Stimulated activated CD8-positive, alpha-beta memory T cell treated with anti-CD3 and anti-CD28 coated beads, Interleukin-15, amount 100 ng/mL, for 24 hours (primary cell): Measurements from ENCODE around the gene MT1X.
"Not testable (repeated sequence)": the region's sequence is repeated elsewhere in the genome, so short reads cannot be mapped to it uniquely, and the experiment has no call there.

Source experiments
- DNase-seq: peaks from one replicate; pipeline ENCODE4 v3.0.0-alpha.2; 2020; ENCODE audit warnings: low read depth

The MT1X gene

DNA sequence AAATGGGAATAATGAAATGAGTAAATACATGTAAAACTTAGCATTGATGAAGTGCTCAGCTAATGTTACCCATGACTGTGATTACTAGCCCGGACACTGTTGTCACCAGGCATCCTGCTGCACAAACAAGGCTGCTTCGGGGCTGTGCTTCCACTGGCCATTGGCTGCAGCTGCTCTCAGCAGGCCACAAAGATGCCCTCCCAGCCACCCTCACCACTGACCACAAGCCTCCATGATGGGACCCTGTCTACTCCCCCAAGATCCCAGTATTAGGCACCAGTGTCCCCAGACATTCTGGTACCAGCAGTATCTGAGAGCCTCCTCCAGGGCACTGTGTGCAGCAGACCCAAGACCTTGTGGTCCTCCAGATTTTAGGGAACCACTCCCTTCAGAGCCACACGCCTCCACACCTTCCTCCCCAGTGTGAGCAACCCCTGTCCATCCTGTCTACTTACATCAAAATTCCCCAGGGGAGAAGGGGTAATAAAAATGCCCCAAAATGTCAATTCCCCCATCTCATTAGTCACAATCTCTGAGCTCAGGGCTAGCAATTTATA is 28.0 kb downstream of the MT1X start:
- no peak for DNase-seq

DNA sequence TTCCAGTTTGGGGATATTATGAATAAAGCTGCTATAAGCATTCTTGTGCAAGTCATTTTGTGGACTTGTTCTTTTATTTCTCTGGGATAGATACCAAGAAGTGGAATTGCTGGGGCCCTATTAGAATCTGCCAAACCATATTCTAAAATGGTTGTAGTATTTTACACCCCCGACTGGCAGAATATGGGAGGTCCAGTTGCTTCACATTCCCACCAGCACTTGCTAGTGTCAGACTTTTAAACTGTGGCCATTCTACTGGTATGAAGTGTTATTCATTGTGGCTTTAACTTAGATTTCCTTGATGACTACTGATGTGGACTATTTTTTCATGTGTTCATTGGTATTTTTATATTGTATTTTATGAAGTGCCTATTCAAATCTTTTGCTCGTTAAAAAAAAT is 29.6 kb downstream of the MT1X start:
- no peak for DNase-seq

DNA sequence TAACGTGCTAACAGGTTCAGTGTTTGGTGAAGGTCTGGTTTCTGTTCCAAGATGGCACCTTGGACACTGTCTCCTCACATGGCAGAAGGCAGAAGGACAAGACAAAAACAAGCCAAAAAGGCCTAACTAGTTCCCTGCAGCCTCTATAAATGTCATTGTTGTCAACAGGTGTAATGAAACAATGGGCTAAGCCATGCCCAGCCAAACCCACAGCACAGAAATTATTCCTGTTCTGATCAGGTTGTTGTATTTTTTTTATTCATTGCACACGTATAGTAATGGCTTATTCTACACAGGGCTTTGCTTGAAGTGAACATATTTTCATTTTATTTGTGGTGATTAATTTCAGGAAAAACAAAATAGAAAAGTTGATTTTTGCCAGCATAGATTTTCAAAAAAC is 31.5 kb downstream of the MT1X start:
- DNase-seq = no peak

DNA sequence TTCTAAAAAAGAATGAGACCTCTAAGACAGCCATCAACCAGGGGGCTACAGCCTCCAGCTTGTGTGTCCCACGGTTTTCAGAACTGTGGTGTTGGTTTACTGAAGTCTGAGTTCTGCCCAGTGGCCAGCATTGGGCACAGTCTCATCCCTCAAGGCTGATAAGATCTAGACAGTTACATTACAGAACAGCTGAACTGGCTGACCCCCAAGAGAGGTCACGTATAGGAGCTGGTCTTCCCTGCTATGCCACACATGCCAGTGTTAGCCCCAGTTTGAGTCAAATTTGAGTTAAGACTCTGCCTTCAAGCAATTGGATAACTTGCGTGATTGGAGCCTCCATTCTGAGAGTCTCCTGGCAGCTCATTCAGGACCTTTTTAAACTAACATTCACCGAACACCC is 32.9 kb downstream of the MT1X start:
- no peak for DNase-seq

DNA sequence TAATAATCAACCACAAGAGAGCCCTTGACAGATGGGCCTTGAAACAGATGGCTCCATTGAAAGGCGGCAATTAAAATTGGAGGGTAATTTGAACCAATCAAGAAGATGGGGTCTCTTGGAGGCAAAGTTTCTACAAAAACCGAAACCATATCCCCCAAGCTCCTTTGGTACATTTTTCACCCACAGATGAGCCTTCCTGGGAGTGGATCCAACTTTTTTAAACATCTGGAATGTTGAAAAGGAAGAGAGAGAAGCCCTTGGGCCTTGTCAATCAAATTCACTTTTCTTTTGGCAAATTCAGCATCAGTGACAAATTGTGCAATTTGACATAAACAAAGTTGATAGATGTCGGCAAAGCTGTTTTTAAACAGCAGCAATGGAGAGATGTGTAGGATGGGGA is 34.5 kb downstream of the MT1X start:
- no peak for DNase-seq

DNA sequence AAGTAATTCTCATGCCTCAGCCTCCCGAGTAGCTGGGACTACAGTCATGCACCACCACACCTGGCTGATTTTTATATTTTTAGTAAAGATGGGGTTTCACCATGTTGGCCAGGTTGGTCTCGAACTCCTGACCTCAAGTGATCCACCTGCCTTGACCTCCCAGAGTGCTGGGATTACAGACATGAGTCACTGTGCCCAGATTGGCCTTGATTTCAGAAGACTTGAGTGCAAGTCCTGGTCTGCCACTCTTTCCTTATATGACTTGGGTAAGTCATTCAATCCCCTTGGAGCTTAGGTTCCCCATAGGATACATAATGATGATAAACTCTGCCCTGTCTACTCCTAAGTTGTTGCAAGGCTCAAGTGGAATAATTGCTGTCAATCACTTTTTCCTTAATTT is 35.3 kb downstream of the MT1X start:
- DNase-seq = not testable (repeated sequence)

DNA sequence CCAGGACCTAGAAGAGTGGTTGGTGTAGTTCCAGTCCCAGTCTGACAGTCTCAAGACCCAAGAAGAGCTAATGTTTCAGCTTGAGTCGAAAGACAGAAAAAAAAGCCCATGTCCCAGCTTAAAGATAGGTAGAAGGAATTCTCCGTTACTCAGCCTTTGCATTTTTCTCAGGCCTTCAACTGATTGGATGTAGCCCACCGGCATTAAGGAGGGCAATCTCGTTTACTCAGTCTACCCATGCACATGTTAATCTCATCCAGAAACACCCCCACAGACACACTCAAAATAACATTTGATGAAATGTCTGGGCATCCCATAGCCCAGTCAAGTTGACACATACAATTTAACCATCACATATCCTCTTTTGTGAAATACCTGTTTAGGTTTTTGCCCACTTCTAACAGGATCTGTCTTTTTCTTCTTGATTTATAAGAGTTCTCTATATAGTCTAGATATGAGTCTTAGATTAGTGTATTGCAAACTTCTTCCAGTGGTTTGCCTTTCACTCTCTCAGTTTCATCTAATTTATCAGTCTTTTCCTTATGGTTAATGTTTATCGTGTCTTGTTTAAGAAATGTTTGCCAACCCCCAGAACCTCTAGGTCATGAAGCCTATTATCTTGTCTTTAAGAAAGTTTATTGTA is 40.1 kb downstream of the MT1X start:
- DNase-seq = no peak

DNA sequence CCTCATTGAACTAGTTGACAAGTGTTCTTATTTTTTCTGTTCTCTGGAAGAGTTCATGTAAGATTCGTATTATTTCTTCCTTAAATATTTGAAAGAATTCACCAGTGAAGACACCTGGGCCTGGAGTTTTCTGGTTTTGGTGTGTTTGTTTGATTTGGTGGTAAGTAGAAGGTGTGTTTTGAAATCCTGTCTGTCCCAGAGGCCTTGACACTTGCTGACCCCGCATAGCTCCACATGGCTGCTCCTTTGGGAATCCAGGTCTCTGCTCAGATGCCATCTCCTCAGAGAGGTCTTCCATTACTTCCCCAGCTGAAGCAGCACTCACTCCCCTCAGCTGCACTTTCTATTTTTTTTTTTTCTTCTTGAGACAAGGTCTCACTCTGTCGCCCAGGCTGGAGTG is 41.9 kb downstream of the MT1X start:
- DNase-seq = no peak

DNA sequence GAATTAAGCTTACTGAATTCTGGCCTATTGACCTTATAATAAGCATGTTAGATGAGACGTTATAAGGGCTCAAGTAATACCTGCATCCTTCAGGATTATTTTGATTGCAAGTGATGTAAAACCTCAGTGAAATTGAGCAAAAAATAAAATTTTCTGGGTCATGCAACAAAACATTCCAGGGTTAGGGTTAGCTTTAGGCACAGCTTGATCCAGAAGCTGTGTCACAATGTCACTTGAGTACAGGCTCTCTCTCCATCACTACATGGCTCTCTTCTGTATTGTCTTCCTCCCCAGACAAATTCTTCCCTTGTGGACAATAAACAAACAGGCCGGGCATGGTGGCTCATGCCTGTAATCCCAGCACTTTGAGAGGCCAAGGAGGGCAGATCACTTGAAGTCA is 44.0 kb downstream of the MT1X start:
- DNase-seq = no peak

DNA sequence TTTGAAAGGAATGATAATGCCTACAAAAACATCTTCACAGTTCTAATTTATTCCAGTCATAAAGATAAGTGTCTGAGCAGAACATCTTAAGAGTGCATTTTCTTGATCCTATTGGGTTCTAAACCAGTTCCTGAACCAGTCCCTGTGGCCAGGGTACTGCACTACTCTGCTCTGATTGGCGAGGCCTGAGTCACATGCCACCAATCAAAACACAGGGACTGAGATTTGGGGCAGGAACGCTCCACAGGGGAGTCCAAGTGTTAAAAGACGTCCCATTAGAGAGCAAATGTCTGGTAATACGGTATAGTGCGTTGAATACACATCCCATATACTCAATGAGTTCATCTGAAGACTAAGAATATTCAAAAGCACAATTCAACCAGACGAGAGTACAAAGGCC is 44.7 kb downstream of the MT1X start:
- no peak for DNase-seq

DNA sequence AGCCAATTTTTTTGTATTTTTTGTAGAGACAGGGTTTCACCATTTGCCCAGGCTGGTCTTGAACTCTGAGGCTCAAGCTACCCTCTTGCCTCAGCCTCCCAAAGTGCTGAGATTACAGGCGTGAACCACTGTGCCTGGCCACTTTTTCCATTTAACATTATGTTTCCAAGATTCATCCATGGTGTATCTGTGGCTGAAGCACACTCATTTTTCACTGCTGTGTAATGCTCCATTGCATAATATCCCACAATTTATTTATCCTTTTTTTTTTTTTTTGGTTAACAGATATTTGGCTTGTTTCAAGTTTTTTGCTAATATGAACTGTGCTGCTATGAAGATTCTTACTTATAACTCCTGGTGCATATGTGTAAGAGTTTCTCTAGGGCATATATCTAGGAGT is 45.8 kb downstream of the MT1X start:
- no peak for DNase-seq

DNA sequence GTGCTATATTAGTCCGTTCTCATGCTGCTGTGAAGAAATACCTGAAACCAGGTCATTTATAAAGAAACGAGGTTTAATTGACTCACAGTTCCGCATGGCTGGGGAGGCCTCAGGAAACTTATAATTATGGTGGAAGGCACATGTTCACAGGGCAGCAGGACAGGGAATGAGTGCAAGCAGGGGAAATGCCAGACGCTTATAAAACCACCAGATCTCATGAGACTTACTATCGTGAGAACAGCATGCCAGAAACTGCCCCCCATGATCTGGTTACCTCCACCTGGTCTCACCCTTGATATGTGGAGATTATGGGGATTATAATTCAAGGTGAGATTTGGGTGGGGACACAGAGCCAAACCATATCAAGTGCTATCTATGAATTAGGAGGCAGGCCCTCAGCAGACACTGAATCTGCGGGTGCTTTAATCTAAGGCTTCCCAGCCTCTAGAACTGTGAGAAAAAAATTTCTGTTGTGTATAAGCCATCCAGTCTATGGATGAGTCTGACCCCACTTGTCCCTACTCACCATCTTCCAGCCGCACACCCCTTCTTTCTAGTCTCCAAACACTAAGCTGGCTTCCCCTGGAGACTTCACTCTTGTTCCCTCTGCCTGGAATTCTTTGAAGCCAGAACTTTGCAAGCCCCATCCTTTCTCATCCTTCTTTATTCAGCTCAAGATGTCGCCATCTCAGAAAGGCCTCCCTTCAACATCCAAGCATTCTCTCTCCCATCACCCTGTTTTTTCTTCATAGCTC is 46.9 kb downstream of the MT1X start:
- DNase-seq = no peak

DNA sequence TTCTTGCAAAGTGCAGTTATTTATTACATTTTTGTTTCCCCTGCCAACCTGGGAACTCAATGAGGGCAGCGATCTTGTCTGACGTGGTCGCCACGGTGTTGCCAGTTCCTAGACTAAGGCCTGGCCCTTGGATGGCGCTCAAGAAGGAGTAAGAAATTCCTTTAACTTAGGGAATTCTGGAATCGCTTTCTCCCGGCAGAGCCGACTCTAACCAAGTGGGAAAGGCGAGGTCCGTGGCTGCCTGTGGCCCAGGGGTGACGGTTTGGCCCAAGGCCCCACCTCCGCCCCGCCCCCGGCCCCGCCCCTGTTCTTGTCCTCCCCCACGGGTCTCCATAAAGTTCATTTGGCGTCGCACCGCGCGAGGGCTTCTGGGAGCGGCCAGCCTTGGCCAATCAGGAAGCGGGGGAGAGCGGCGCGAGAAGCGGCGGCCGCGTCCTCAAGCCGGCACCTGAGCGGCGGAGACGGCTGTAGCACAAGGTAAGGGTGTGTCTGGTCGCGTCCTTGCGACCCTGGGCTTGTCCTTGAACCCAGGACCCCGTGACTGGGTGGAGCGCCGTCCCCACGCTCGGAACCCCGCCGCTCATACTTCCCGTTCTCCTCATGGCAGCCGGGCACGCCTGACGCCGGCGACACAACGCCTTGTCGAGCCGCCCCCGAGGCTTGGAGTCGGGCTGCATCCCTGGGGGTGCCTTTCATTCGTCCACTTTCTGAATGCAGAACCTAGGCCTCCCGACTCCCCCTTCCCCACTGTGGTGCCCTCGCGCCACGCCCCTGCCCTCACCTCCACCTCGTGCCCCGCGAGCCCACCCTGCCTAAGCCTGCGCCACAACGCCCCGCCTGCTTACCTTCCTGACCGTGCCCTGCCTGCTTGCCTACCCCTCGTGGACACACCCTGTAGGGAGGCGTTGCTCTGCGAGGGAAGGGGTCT is 47.7 kb downstream of the MT1X start, which contains the start of gene NUP93:
TSS of gene NUP93 (plus strand) at position 395 of the 928 bp plus-strand sequence. CDS start 18,119 bp downstream, outside the sequence.
- peak; percentile 62 for DNase-seq

DNA sequence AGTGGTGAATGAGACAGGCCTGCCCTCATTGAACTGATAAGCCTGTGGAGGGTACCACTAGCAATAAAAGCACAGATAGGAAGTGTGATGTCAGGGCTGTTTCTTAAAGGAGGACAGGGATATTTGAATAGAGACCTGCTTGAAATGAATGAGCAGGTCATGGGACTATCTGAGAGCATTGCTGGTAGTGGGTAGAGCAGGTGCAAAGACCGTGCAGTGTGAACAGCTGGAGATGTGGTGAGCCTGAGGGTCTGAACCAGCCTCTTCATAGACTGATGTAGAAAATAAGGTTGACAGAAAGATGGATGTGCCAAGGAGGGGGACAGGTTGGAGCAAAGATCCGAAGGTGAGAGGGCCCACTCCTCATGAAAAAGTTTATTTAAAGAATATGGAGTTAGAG is 50.1 kb downstream of the MT1X start:
- DNase-seq = no peak

DNA sequence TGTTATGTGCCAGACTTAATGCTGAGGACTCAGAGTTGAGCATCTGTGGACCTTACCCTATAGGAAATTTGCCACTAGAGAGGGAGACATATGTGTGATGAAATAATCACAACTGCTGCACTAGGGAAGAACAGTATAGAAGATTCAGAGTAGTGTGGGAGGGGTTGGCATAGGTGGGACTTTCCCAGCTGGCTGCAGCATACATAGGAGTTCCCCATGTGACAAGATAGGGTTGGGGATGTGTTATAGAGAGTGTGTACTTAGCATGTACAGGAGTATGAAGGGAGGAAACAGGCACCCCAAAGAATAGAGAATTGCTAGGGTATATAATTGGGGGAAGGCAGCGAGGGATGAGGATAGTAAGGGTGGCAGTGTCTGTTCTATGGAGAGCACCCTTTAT is 50.6 kb downstream of the MT1X start:
- DNase-seq = no peak
